ENCODE results near the gene LRRFIP2. TPM values are rescaled to one million over a fixed set of nuclear protein-coding genes. Genes with fewer than 3 reads are reported as not detected.
"Not testable (repeated sequence)": the region's sequence is repeated elsewhere in the genome, so short reads cannot be mapped to it uniquely, and the experiment has no call there.

Gene LRRFIP2
- total RNA-seq, 2 experiments from 2014 or later: 13.3 to 15.3 TPM

DNA sequence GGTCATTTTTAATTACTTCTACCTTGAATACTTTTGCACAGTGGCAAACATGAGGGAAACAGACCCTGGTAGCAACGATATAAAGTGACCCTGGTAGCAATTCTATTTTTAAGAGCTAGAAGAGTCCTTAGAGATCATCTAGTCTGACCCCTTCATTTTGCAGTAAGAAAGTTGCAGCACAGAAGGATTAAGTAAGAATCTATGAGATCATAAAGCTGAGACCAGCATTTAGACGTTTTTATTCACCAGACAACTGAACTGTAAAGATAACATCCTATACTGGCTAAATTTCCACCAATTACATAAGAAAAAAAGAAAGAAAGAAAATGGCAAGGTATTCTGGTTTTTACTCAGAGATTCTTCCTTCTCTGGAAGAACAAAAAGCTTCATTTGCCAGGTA is 49.9 kb downstream of the LRRFIP2 start:
- H3K4me3 Mint-ChIP-seq: no peak overlapping the region

GRCh38 chr3:37123292-37123691 is 51.1 kb downstream of the LRRFIP2 start:
- CTCF ChIA-PET: no interaction called here
- H3K27ac Mint-ChIP-seq: no peak overlapping the region
- H3K9me3 Mint-ChIP-seq: no peaks in the 10 kb centered on the region
- no peaks in the 10 kb centered on the region for H3K36me3 Mint-ChIP-seq (ENCODE audit: low read depth)
- intact Hi-C loops (cut with micrococcal nuclease): no loop called here
- no peak for DNase-seq
- H3K27me3 Mint-ChIP-seq (ENCODE audit: low read depth): no peaks in the 10 kb centered on the region
- H3K4me3 Mint-ChIP-seq: no peak overlapping the region
- peaks cover 5% of the 10 kb centered on the region for H3K4me1 Mint-ChIP-seq (ENCODE audit: low read depth)

More for the DNA sequence above, 49.9 kb downstream of the LRRFIP2 start:
- no peak for DNase-seq
- CTCF ChIA-PET: no interaction called here
- no peaks in the 10 kb centered on the region for H3K27me3 Mint-ChIP-seq (ENCODE audit: low read depth)
- H3K4me1 Mint-ChIP-seq (ENCODE audit: low read depth): peaks cover 5% of the 10 kb centered on the region
- intact Hi-C loops (cut with micrococcal nuclease): no loop called here
- no peaks in the 10 kb centered on the region for H3K36me3 Mint-ChIP-seq (ENCODE audit: low read depth)
- H3K27ac Mint-ChIP-seq: no peak overlapping the region
- no peaks in the 10 kb centered on the region for H3K9me3 Mint-ChIP-seq

- H3K27me3 Mint-ChIP-seq (ENCODE audit: low read depth); DNase-seq; H3K4me3 Mint-ChIP-seq; intact Hi-C loops (cut with micrococcal nuclease); CTCF ChIA-PET; H3K4me1 Mint-ChIP-seq (ENCODE audit: low read depth); H3K36me3 Mint-ChIP-seq (ENCODE audit: low read depth); H3K27ac Mint-ChIP-seq; H3K9me3 Mint-ChIP-seq: not testable (repeated sequence)
These were observed 52.3 kb downstream of the LRRFIP2 start for GRCh38 chr3:37122069-37122468.

- Mint-ChIP-seq H3K27ac (no peak overlapping the region), H3K36me3 (ENCODE audit: low read depth) (no peaks in the 10 kb centered on the region), H3K9me3 (no peaks in the 10 kb centered on the region), H3K4me3 (no peak overlapping the region), H3K27me3 (ENCODE audit: low read depth) (no peaks in the 10 kb centered on the region), H3K4me1 (ENCODE audit: low read depth) (peaks cover 21% of the 10 kb centered on the region)
- no peak for DNase-seq
- CTCF ChIA-PET: no interaction called here
- intact Hi-C loops (cut with micrococcal nuclease): no loop called here
These were observed 56.2 kb downstream of the LRRFIP2 start for GRCh38 chr3:37118163-37118562.

DNA sequence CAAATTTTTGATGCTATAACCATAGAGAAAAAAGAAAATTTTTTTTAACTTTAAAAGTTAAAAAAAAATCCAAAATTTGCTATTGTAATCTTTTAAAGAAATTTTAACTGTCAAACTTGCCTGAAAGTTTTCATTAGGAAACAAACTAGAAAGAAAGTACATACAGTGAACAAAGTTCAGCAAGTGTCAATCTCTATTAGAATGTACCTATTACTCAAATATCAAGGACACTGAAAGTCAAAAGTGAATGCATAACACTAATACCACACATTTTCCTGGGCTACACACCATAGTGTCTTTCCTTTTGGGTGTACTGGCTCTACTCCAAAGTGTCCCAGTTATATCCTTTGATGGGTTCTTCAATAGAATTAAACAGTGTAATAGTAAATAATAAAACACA is 56.8 kb downstream of the LRRFIP2 start:
- CTCF ChIA-PET: no interaction called here

GRCh38 chr3:37116998-37117397 is 57.4 kb downstream of the LRRFIP2 start:
- H3K36me3 Mint-ChIP-seq (ENCODE audit: low read depth): no peaks in the 10 kb centered on the region
- H3K4me3 Mint-ChIP-seq: no peak overlapping the region
- DNase-seq: no peak
- no peak overlapping the region for H3K27ac Mint-ChIP-seq
- intact Hi-C loops (cut with micrococcal nuclease): no loop called here
- no peaks in the 10 kb centered on the region for H3K27me3 Mint-ChIP-seq (ENCODE audit: low read depth)
- CTCF ChIA-PET: interaction anchor here (0.6 kb wide), 1 partner anchor 247 kb away, joined by 4 read pairs; no protein-coding TSS in a partner anchor
- no peaks in the 10 kb centered on the region for H3K9me3 Mint-ChIP-seq
- peaks cover 21% of the 10 kb centered on the region for H3K4me1 Mint-ChIP-seq (ENCODE audit: low read depth)

More for the DNA sequence above, 56.8 kb downstream of the LRRFIP2 start:
- H3K4me1 Mint-ChIP-seq (ENCODE audit: low read depth): peaks cover 21% of the 10 kb centered on the region
- no peak overlapping the region for H3K4me3 Mint-ChIP-seq
- no peak for DNase-seq
- intact Hi-C loops (cut with micrococcal nuclease): no loop called here
- no peaks in the 10 kb centered on the region for H3K27me3 Mint-ChIP-seq (ENCODE audit: low read depth)
- H3K36me3 Mint-ChIP-seq (ENCODE audit: low read depth): no peaks in the 10 kb centered on the region
- H3K9me3 Mint-ChIP-seq: no peaks in the 10 kb centered on the region
- no peak overlapping the region for H3K27ac Mint-ChIP-seq

DNA sequence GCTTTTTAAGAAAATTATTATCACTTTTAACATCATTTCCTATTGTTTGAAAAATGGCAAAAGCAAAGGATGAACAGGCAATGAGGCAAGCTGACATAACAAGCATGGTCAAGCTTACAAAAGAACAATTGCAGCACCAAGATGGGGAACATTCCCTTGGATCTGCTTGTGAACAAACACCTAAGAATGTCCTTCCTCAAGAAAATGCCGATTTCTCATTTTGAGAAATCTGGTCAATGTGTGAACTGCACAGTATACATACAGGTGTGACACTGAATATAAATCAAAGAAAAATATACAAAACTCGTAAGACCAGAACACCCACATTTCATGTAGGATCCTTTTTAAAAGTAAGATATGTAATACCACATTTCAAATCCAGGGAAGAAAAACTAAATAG is 58.9 kb downstream of the LRRFIP2 start:
- H3K36me3 Mint-ChIP-seq (ENCODE audit: low read depth): no peaks in the 10 kb centered on the region
- intact Hi-C loops (cut with micrococcal nuclease): loop anchor here (2.0 kb wide), 2 partner anchors 47 to 61 kb away; no protein-coding TSS in a partner anchor
- H3K27ac Mint-ChIP-seq: no peak overlapping the region
- CTCF ChIA-PET: no interaction called here
- H3K9me3 Mint-ChIP-seq: no peaks in the 10 kb centered on the region
- H3K4me1 Mint-ChIP-seq (ENCODE audit: low read depth): peaks cover 21% of the 10 kb centered on the region
- H3K27me3 Mint-ChIP-seq (ENCODE audit: low read depth): no peaks in the 10 kb centered on the region
- no peak for DNase-seq
- H3K4me3 Mint-ChIP-seq: no peak overlapping the region

- DNase-seq: peak; percentile 6
These were observed 59.9 kb downstream of the LRRFIP2 start for GRCh38 chr3:37114251-37115145.

GRCh38 chr3:37112987-37113386 is 61.4 kb downstream of the LRRFIP2 start:
- H3K27ac Mint-ChIP-seq: no peak overlapping the region
- peaks cover 21% of the 10 kb centered on the region for H3K4me1 Mint-ChIP-seq (ENCODE audit: low read depth)
- H3K36me3 Mint-ChIP-seq (ENCODE audit: low read depth): peaks cover 4% of the 10 kb centered on the region
- no peak for DNase-seq
- H3K4me3 Mint-ChIP-seq: no peak overlapping the region
- no peaks in the 10 kb centered on the region for H3K27me3 Mint-ChIP-seq (ENCODE audit: low read depth)
- no peaks in the 10 kb centered on the region for H3K9me3 Mint-ChIP-seq
- intact Hi-C loops (cut with micrococcal nuclease): no loop called here
- CTCF ChIA-PET: no interaction called here

More at GRCh38 chr3:37114251-37115145, 59.9 kb downstream of the LRRFIP2 start:
- Mint-ChIP-seq H3K4me1 (ENCODE audit: low read depth) (peaks cover 21% of the 10 kb centered on the region), H3K36me3 (ENCODE audit: low read depth) (no peaks in the 10 kb centered on the region), H3K27me3 (ENCODE audit: low read depth) (no peaks in the 10 kb centered on the region), H3K9me3 (no peaks in the 10 kb centered on the region), H3K4me3 (no peak overlapping the region), H3K27ac (no peak overlapping the region)
- intact Hi-C loops (cut with micrococcal nuclease): loop anchor here (1.0 to 2.0 kb wide), 3 partner anchors 48 to 60 kb away; partner anchors contain the start of gene LRRFIP2
- CTCF ChIA-PET: interaction anchor here (0.6 kb wide), 1 partner anchor 33 kb away, joined by 4 read pairs; no protein-coding TSS in a partner anchor

GRCh38 chr3:37111199-37111598 is 63.2 kb downstream of the LRRFIP2 start:
- CTCF ChIA-PET: interaction anchor here (0.6 kb wide), 1 partner anchor 148 kb away, joined by 3 read pairs; no protein-coding TSS in a partner anchor

GRCh38 chr3:37107846-37108245 is 66.5 kb downstream of the LRRFIP2 start:
- CTCF ChIA-PET: no interaction called here
- H3K27ac Mint-ChIP-seq: no peak overlapping the region
- H3K36me3 Mint-ChIP-seq (ENCODE audit: low read depth): peaks cover 4% of the 10 kb centered on the region
- DNase-seq: no peak
- H3K9me3 Mint-ChIP-seq: no peaks in the 10 kb centered on the region
- intact Hi-C loops (cut with micrococcal nuclease): no loop called here
- H3K4me1 Mint-ChIP-seq (ENCODE audit: low read depth): no peaks in the 10 kb centered on the region
- no peak overlapping the region for H3K4me3 Mint-ChIP-seq
- H3K27me3 Mint-ChIP-seq (ENCODE audit: low read depth): no peaks in the 10 kb centered on the region

More at GRCh38 chr3:37111199-37111598, 63.2 kb downstream of the LRRFIP2 start:
- DNase-seq: no peak
- Mint-ChIP-seq H3K27me3 (ENCODE audit: low read depth) (no peaks in the 10 kb centered on the region), H3K9me3 (no peaks in the 10 kb centered on the region), H3K36me3 (ENCODE audit: low read depth) (peaks cover 4% of the 10 kb centered on the region), H3K27ac (no peak overlapping the region), H3K4me1 (ENCODE audit: low read depth) (peaks cover 18% of the 10 kb centered on the region), H3K4me3 (no peak overlapping the region)
- intact Hi-C loops (cut with micrococcal nuclease): no loop called here

- DNase-seq: no peak
- H3K9me3 Mint-ChIP-seq: no peaks in the 10 kb centered on the region
- H3K36me3 Mint-ChIP-seq (ENCODE audit: low read depth): no peaks in the 10 kb centered on the region
- H3K27me3 Mint-ChIP-seq (ENCODE audit: low read depth): no peaks in the 10 kb centered on the region
- intact Hi-C loops (cut with micrococcal nuclease): no loop called here
- CTCF ChIA-PET: interaction anchor here (0.6 kb wide), 2 partner anchors 9 to 78 kb away, joined by 3 to 5 read pairs; no protein-coding TSS in a partner anchor
- H3K27ac Mint-ChIP-seq: no peak overlapping the region
- H3K4me3 Mint-ChIP-seq: no peak overlapping the region
- H3K4me1 Mint-ChIP-seq (ENCODE audit: low read depth): no peaks in the 10 kb centered on the region
These were observed 71.1 kb downstream of the LRRFIP2 start for GRCh38 chr3:37103103-37103808.
